RPMI8226 (cell line): Measurements from ENCODE around the gene LHX4.

Experiments
- DNase-seq: peaks from one replicate; pipeline ENCODE4 v3.0.0-alpha.2; 2015

Gene LHX4

GRCh38 chr1:180229483-180230415, at the start of gene LHX4:
Gene LHX4, plus strand, starts transcription at chr1:180230264. Its CDS starts 266 bp downstream, at chr1:180230530.
- peak; percentile 75 for DNase-seq

GRCh38 chr1:180181048-180181447, 49.0 kb upstream of the LHX4 start:
- peak; percentile 35 for DNase-seq

DNA sequence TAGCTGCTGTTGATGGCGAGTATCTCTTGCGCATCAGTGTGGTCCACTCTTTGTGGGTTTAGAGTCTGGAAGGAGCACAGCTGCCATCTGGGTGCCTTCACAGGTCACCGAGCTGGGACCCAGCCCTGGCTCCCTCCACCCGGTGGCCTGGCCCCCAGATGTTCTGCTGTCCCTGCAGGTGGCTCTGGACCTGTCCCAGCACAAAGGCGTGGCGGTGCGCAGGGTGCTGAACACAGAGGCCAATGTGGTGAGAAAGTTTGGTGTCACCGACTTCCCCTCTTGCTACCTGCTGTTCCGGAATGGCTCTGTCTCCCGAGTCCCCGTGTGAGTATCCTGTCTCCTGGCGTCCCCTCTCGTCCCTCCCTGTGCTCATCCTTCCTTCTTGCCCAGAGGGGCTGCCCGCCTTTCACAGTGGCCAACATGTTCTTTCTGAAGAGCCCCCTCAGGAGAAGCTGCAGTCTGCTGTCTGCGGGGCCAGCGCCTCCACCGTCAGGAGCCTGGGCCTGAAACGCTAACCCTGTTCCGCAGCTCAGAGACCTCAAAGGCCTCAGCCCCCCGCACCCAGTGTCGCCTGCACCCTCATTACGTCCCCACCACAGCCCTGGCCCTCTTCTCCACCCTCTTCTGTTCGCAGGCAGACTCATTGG, 47.9 kb upstream of the LHX4 start:
- DNase-seq, result no peak

GRCh38 chr1:180182643-180183311, 47.3 kb upstream of the LHX4 start:
- no peak for DNase-seq

- no peak for DNase-seq
Measured at GRCh38 chr1:180183426-180183825, 46.6 kb upstream of the LHX4 start.

GRCh38 chr1:180184041-180184440, 46.0 kb upstream of the LHX4 start:
- no peak for DNase-seq

- no peak for DNase-seq
Measured at GRCh38 chr1:180185281-180185680, 44.8 kb upstream of the LHX4 start.

DNA sequence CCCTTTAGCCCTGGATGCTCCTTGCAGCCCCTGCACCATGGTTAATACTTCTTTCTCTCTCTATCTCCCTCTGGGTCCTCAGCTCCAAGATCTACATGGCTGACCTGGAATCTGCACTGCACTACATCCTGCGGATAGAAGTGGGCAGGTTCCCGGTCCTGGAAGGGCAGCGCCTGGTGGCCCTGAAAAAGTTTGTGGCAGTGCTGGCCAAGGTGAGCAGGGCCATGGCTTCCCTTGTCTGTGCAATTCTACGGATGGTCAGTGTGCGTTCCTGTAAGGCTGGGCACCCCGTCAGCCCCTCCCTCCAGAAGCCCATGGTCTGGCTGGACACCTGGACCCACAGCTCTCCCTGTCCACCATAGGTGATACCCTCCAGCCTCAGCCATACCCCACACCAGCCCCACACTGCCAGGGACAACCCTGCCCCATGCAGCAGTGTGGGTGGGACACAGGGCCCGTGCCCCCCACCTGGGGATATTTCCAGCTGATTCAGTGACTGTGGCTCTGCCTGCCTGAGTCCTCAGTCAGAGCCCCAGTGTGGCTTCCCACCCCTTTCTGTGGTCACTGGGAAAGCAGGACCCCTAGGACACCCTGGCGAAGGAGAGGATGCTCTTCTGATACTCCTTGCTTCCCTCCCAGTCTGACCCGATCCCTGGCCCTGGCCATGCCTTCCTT, 44.0 kb upstream of the LHX4 start:
- DNase-seq, result no peak

GRCh38 chr1:180186831-180187230, 43.2 kb upstream of the LHX4 start:
- DNase-seq, result no peak

DNA sequence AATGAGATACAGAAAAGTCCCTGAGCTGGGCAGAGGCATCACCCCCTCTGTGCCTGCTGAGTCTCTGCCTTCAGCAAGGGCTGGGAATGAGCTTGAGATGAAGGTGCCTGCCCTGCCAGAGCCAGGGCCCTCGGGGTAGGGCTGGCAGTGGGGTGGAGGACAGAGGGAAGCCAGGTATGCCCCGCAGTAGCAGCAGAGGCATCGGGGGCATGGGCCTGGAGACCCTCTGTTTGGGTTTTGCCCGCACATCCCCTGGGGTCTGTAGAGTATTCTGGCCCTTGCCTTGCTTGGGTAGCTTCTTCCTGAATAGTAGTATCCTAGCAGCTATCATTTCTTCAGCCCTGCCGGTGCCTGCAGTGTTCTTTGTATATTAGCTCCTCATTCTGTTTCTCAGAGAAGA, 42.4 kb upstream of the LHX4 start:
- no peak for DNase-seq

GRCh38 chr1:180188091-180188506, 42.0 kb upstream of the LHX4 start:
- peak; percentile 67 for DNase-seq

- DNase-seq, result no peak
Measured at GRCh38 chr1:180188684-180189175, 41.3 kb upstream of the LHX4 start.

DNA sequence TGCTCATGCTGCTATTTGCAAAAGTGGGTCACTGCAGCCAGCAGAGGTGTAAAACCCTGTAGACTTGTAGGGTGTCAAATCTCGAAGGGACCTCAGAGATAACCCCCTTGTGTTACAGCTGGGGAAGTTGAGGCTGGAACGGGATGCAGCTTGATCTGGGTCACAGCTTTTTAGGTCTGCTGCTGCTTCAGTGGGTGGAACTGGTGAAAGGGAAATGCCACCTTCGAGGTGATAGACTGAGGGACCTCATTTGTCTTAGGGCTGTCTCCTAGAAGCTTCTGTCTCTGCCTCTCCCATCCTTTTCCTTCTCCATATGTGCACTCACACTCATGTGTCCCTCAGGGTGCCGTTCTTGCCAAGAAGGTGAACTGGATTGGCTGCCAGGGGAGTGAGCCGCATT, 40.0 kb upstream of the LHX4 start:
- DNase-seq, result no peak

DNA sequence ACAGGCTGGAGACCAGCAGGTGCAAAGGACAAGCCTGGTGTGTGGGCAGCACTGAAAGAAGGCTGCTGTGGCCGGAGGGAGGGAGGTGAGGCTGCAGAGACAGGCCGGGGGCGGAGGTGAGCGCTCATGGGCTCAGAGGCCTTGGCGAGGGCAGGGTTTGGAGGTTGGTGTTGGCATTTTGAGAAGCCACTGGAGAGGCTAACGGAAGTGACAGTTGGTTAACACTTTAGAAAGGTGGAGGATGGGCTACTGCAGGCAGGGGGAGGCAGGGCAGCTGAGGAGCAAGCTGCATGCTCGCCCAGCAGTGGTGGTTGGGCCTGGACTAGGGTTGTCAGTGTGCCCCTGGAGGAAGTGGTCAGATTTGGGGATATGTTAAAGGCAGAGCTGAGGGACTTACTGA, 37.9 kb upstream of the LHX4 start:
- DNase-seq, result no peak

- DNase-seq, result no peak
Measured at GRCh38 chr1:180193141-180194047, 36.7 kb upstream of the LHX4 start.

DNA sequence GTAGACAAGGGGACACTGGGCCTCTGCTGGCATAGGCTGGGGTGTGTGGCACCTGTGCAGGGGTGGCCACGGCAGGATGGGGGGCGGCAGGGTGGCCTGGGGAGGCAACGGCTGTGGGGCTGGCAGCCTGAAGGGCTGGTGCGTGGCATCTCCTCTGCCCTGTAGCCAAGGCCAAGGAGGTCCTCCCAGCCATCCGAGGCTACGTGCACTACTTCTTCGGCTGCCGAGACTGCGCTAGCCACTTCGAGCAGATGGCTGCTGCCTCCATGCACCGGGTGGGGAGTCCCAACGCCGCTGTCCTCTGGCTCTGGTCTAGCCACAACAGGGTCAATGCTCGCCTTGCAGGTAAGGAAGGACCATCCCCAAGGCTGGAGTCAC, 36.0 kb upstream of the LHX4 start:
- no peak for DNase-seq

GRCh38 chr1:180194546-180195207, 35.4 kb upstream of the LHX4 start:
- DNase-seq, result no peak

DNA sequence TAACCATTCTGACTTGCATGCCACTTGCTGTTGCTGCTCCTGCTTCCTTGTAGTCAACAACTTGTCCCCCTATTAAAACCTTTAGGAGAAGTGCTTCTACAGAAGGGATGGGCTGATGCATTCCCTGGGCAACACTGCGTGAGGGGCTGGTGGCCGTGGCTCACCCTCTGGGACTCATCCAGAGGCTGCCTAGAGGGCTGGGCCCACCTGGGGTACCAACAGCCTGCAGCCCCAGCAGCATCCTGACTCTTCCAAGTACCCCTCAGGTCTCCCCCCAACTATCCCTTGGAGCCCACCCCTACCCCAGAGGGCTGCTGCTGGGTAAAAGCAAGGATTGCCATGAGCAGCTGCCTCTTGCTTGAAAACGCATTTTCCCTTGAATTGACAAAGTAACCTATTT, 34.7 kb upstream of the LHX4 start:
- DNase-seq, result no peak

DNA sequence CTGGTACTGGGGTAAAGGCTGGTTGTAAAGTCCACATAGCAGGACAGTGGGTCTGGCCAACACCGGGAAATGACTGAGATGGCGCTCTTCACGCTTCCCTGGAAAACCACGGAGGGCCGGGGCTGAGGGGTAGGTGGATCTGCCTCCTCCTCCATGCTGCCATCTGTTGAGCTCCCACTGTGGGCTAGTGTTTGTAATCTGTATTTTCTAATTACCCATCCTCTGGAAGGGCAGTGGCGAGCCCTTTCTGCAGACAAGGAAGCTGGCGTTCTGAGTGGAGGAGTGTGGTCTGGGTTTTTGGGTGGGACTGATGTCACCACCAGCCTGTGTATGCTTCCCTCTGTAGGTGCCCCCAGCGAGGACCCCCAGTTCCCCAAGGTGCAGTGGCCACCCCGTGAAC, 34.1 kb upstream of the LHX4 start:
- DNase-seq, result no peak

- no peak for DNase-seq
Measured at GRCh38 chr1:180196436-180197003, 33.5 kb upstream of the LHX4 start.

DNA sequence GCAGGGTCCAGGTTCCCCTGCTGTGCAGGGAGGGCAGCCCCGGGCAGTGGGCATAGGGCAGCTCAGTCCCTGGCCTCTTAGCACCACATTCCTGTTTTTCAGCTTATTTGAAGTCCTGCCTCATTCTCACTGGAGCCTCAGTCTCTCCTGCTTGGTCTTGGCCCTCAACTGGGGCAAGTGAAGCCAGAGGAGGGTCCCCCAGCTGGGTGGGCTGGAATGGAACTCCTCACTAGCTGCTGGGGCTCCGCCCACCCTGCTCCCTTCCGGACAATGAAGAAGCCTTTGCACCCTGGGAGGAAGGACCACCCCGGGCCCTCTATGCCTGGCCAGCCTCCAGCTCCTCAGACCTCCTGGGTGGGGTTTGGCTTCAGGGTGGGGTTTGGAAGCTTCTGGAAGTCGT, 32.8 kb upstream of the LHX4 start:
- DNase-seq, result no peak
